ENCODE data around the gene TBX21. TPM values are rescaled to one million over a fixed set of nuclear protein-coding genes. Genes with fewer than 3 reads are reported as not detected.
A peak's percentile ranks its signal among the peaks of the same experiment; 100 is the strongest.

TBX21 gene
- total RNA-seq, 1 donor from 2014 or later: not detected

DNA sequence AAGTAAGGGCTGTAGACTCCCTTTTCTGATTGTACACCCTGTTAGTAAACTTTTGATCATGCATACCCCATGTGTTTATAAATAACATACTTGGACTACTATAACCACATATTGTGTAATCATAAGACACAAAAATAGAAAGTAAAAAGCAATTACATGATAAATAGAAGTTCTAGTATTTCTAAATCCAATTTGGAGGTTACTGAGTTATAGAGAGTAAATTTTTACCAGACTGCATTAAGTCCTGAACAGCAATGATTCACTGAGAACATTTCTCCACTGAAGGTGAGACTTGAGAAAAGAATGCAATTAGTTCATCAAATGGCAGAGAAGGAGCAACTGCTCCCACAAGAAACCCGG, 46.8 kb upstream of the TBX21 start:
- no peak for TF ChIP-seq CTCF (IDR thresholded peaks at IDR 0.05; ENCODE audit: partially characterized antibody, unreplicated experiment)
- peaks cover 6% of the 10 kb centered on the region for H3K9me3 Mint-ChIP-seq (ENCODE audit: unreplicated experiment)
- H3K4me1 Mint-ChIP-seq (ENCODE audit: low read depth, unreplicated experiment): peaks cover 11% of the 10 kb centered on the region
- H3K4me3 Mint-ChIP-seq (ENCODE audit: unreplicated experiment): no peak overlapping the region
- H3K27ac Mint-ChIP-seq (ENCODE audit: unreplicated experiment): no peak overlapping the region
- H3K27me3 Mint-ChIP-seq (ENCODE audit: unreplicated experiment): peaks cover 2% of the 10 kb centered on the region
- DNase-seq: no peak
- no peaks in the 10 kb centered on the region for H3K36me3 Mint-ChIP-seq (ENCODE audit: unreplicated experiment)

DNA sequence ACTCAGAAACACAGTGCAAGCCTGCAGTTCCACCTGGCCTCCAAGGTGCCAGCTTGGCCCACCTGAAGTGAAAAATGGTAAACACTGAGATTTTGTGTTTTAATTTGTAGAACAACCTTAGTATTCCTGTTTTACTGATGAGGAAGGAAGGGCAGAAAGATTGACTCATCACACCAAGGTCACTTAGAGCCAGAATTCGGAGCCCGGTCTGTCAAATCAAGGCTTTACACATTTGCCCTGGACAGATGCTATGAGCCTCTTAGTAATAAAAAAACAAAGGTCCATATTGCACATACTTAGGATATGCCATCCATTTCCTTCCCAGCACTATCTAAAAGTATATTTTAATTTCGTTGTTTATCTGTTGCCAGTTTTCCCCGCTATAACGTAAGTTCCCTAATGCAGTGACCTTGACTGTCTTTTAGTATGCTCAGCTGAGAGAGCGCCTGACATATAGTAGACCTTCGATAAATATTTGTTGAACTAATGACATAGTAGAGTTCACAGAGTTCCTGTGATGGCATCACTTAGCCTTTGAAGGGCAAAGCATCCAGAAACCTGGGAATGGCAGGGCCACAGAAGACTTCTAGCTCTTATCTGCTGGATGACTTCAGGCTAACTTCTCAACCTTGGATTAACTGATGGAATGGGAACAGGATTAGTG, 46.2 kb upstream of the TBX21 start:
- Mint-ChIP-seq H3K27ac (ENCODE audit: unreplicated experiment) (peak overlapping the region; percentile 38), H3K4me3 (ENCODE audit: unreplicated experiment) (no peak overlapping the region), H3K4me1 (ENCODE audit: low read depth, unreplicated experiment) (peaks cover 12% of the 10 kb centered on the region), H3K36me3 (ENCODE audit: unreplicated experiment) (no peaks in the 10 kb centered on the region), H3K9me3 (ENCODE audit: unreplicated experiment) (peaks cover 6% of the 10 kb centered on the region), H3K27me3 (ENCODE audit: unreplicated experiment) (peaks cover 2% of the 10 kb centered on the region)
- DNase-seq: no peak
- TF ChIP-seq CTCF (IDR thresholded peaks at IDR 0.05; ENCODE audit: partially characterized antibody, unreplicated experiment): no peak

DNA sequence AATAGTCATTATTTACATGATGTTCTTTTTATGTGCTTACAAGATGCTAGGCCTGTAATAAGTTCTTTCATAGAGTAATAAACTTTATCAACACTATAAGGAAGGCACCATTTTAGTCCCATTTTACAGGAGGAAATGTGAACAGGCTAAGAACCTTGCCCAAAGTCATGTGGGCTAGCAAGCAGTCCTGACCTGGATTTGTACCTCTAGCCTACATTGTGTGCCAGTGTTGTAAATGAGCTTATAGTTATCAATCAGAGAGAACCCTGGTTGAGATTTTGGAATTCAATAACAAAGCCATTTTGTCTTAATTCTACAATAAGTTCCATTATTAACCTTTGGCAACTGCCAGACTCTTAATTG, 45.7 kb upstream of the TBX21 start:
- no peaks in the 10 kb centered on the region for H3K36me3 Mint-ChIP-seq (ENCODE audit: unreplicated experiment)
- H3K27me3 Mint-ChIP-seq (ENCODE audit: unreplicated experiment): peaks cover 3% of the 10 kb centered on the region
- no peak for TF ChIP-seq CTCF (IDR thresholded peaks at IDR 0.05; ENCODE audit: partially characterized antibody, unreplicated experiment)
- no peak for DNase-seq
- H3K4me3 Mint-ChIP-seq (ENCODE audit: unreplicated experiment): no peak overlapping the region
- H3K27ac Mint-ChIP-seq (ENCODE audit: unreplicated experiment): peak overlapping the region; percentile 72
- H3K4me1 Mint-ChIP-seq (ENCODE audit: low read depth, unreplicated experiment): peaks cover 16% of the 10 kb centered on the region
- peaks cover 6% of the 10 kb centered on the region for H3K9me3 Mint-ChIP-seq (ENCODE audit: unreplicated experiment)

DNA sequence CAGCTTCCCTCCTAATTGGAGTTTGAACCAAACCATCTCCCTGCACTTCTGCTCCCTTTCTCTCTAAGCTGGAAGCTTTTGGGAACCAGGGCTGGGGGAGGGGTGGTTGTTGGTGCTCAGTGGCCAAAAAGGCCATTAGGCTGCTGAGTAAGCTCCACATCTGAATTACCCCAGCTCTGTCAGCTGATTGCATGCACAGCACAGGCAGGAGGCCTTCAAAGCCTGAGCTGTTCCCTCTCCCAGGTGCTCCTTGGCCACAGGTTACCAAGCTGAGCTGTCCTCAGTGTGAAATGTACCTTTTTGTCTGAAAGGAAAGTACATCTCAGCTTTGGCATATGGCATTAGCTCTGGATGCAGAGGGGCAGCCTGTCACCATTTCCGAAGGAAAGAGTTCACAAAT, 45.3 kb upstream of the TBX21 start:
- Mint-ChIP-seq H3K4me1 (ENCODE audit: low read depth, unreplicated experiment) (peaks cover 20% of the 10 kb centered on the region), H3K36me3 (ENCODE audit: unreplicated experiment) (no peaks in the 10 kb centered on the region), H3K27me3 (ENCODE audit: unreplicated experiment) (peaks cover 3% of the 10 kb centered on the region), H3K9me3 (ENCODE audit: unreplicated experiment) (peaks cover 6% of the 10 kb centered on the region), H3K27ac (ENCODE audit: unreplicated experiment) (peak overlapping the region; percentile 72), H3K4me3 (ENCODE audit: unreplicated experiment) (no peak overlapping the region)
- TF ChIP-seq CTCF (IDR thresholded peaks at IDR 0.05; ENCODE audit: partially characterized antibody, unreplicated experiment): no peak
- peak; percentile 60 for DNase-seq

GRCh38 chr17:47690121-47690520, 42.9 kb upstream of the TBX21 start:
- Mint-ChIP-seq H3K9me3 (ENCODE audit: unreplicated experiment) (peaks cover 4% of the 10 kb centered on the region), H3K4me3 (ENCODE audit: unreplicated experiment) (no peak overlapping the region), H3K27me3 (ENCODE audit: unreplicated experiment) (peaks cover 8% of the 10 kb centered on the region), H3K27ac (ENCODE audit: unreplicated experiment) (no peak overlapping the region), H3K4me1 (ENCODE audit: low read depth, unreplicated experiment) (peaks cover 30% of the 10 kb centered on the region), H3K36me3 (ENCODE audit: unreplicated experiment) (no peaks in the 10 kb centered on the region)
- DNase-seq: no peak
- no peak for TF ChIP-seq CTCF (IDR thresholded peaks at IDR 0.05; ENCODE audit: partially characterized antibody, unreplicated experiment)

Measured in glutamatergic neuron (in vitro differentiated cells).